ENCODE measurements around the gene FAM236C.
"Not testable (repeated sequence)": the region's sequence is repeated elsewhere in the genome, so short reads cannot be mapped to it uniquely, and the experiment has no call there.

Gene FAM236C

GRCh38 chrX:72912315-72912714, at the start of gene FAM236C:
Gene FAM236C, plus strand, starts transcription at chrX:72912615. Its CDS starts 100 bp downstream, at chrX:72912715.
- DNase-seq (ENCODE audit: low spot score): not testable (repeated sequence)

GRCh38 chrX:72882898-72883297, 29.5 kb upstream of the FAM236C start:
- DNase-seq (ENCODE audit: low spot score): not testable (repeated sequence)

GRCh38 chrX:72889740-72890139, 22.7 kb upstream of the FAM236C start:
- not testable (repeated sequence) for DNase-seq (ENCODE audit: low spot score)

GRCh38 chrX:72916096-72916495, 3.7 kb downstream of the FAM236C start:
- DNase-seq (ENCODE audit: low spot score): not testable (repeated sequence)

- not testable (repeated sequence) for DNase-seq (ENCODE audit: low spot score)
Measured at GRCh38 chrX:72932283-72932682, 19.9 kb downstream of the FAM236C start.

GRCh38 chrX:72936455-72936854, 24.0 kb downstream of the FAM236C start:
- DNase-seq (ENCODE audit: low spot score): not testable (repeated sequence)

- not testable (repeated sequence) for DNase-seq (ENCODE audit: low spot score)
Measured at GRCh38 chrX:72936882-72937455, 24.6 kb downstream of the FAM236C start.

- not testable (repeated sequence) for DNase-seq (ENCODE audit: low spot score)
Measured at GRCh38 chrX:72937906-72938305, 25.5 kb downstream of the FAM236C start, which contains the start of gene FAM236A. Gene FAM236A, plus strand, starts transcription at chrX:72938206. Its CDS starts 57 bp downstream, at chrX:72938263.

- DNase-seq (ENCODE audit: low spot score): not testable (repeated sequence)
Measured at GRCh38 chrX:72942272-72942671, 29.9 kb downstream of the FAM236C start.

- not testable (repeated sequence) for DNase-seq (ENCODE audit: low spot score)
Measured at GRCh38 chrX:72943035-72943818, 30.8 kb downstream of the FAM236C start.

- DNase-seq (ENCODE audit: low spot score): not testable (repeated sequence)
Measured at GRCh38 chrX:72943819-72944169, 31.4 kb downstream of the FAM236C start, which contains the start of gene DMRTC1. Gene DMRTC1, minus strand, starts transcription at chrX:72943837. Its CDS starts 68,143 bp downstream, at chrX:72875694.

GRCh38 chrX:72959971-72960370, 47.6 kb downstream of the FAM236C start:
- DNase-seq (ENCODE audit: low spot score): not testable (repeated sequence)
